Measurements from ENCODE around the gene ADAMTS4.

The ADAMTS4 gene

DNA sequence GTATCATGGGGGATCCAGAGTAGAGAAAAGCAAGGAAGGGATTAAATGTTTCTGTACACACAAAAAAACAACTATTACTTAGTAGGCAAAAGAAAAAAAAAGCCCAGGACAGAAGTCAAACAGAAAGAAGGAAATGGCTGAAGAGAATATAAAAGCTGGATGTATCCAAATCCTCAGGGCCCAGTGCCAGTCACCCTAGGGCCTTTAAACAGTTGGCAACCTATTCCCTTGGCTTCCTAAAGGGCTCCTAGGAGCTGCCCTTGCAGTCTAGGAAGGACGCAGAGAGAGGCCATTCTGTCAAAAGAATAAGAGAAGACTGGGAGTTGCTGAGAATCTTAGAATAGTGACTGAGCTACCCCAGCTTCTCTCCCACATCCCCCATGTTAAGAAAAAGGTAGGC is 26.5 kb downstream of the ADAMTS4 start:
- DNase-seq = no peak

- no peak for DNase-seq
Measured at GRCh38 chr1:161171696-161172095, 27.2 kb downstream of the ADAMTS4 start.

DNA sequence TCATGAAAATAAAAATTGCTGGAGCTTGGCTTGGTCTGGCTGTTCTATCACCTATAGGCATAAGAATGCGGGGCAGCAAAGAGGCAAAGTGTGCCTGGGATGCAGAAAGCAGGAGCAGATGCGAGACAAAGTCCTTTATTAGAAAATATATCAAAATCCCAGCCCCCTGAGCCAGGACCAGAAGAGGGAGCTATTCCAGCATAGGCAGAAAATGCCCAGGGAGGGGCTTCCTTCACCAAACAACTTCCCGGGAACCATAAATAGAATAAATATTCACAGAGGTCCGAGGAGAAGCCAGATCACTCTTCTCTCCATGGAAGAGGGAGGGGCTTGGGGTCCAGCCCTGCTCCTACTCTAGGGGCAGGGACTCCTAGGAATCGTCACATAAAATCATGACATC is 27.7 kb downstream of the ADAMTS4 start:
- DNase-seq = no peak

DNA sequence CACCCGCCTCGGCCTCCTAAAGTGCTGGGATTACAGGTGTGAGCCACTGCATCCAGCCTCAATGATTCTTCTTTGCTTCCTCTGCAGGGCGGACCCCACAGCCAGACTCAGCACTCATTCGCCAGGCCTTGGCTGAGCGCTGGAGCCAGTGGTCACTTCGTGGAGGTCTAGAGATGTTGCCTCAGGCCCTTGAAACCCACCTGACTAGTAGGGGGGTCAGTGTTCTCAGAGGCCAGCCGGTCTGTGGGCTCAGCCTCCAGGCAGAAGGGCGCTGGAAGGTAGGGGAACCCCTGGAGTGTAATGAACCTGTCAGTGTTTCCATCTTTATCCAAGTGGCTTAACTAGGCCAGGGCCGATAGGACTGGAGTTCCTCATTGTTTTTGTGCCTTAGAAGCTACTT is 29.9 kb downstream of the ADAMTS4 start:
- no peak for DNase-seq

- no peak for DNase-seq
Measured at GRCh38 chr1:161166669-161167548, 31.9 kb downstream of the ADAMTS4 start.

- peak; percentile 98 for DNase-seq
Measured at GRCh38 chr1:161165742-161166668, 32.8 kb downstream of the ADAMTS4 start, which contains the start of gene PPOX. TSS of gene PPOX (plus strand) at chr1:161166426. CDS start at chr1:161166848, 422 bp downstream.

GRCh38 chr1:161164901-161165610 is 33.8 kb downstream of the ADAMTS4 start:
- DNase-seq = no peak

DNA sequence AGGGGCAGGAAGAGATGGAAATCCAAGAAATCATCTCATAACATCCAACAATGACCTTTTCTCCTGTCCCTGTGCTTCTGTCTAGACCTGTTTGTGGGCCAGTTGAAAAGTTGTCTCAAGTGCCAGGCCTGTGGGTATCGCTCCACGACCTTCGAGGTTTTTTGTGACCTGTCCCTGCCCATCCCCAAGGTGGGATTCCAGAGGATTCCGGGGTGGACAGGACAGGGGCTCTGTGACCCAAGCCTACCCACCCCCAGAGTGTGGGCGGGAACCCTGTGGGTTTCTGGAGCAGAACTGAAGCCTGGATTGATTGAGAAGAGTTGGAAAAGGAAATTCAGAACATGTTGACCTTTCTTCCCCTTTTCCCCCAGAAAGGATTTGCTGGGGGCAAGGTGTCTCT is 35.1 kb downstream of the ADAMTS4 start:
- DNase-seq = no peak

DNA sequence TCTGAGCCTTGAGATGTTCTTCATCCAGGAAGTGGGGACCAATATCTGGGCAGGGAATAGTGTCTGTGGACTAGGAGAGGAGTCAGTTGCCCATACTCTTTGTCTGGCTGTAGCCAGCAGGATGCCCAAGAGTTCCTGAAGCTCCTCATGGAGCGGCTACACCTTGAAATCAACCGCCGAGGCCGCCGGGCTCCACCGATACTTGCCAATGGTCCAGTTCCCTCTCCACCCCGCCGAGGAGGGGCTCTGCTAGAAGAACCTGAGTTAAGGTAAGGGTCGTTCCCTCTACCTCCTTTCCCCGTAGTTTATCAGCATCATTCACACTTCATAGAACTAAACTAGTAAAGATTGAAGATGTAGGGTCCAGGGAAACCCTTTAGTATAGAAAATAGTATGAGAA is 36.0 kb downstream of the ADAMTS4 start:
- DNase-seq = no peak

DNA sequence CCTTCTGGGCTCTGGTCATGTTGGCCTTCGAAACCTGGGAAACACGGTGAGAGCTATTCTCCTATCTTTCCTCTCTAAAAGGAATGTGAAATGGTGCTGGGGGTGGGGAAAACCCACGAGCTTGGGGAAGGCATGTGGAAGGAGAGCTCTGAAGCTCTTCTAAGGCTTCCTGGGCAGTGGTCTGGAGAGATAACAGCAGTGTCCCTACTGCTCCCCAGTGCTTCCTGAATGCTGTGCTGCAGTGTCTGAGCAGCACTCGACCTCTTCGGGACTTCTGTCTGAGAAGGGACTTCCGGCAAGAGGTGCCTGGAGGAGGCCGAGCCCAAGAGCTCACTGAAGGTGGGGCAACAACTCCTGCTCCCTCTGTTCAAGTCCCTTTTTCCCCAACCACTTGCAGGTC is 36.8 kb downstream of the ADAMTS4 start:
- no peak for DNase-seq

DNA sequence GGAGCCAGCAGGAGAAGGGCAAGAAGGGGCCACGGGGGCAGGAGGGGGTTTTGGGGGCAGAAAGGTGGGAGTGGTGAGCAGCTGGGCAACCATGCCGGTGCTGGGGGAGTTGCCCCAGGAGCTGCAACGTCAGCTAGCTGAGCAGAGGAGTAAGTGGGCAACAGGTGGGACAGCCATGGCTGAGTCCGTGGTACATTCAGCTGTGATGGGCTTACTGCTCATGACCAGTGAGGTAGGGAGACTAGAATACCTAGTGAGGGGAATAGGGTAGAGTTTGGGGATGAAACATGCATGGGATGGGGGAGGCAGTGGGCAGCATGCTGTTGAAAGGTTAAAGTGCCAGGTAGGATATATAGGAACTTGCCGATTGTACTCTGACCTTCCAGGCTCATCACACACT is 37.2 kb downstream of the ADAMTS4 start:
- no peak for DNase-seq

GRCh38 chr1:161160671-161161145 is 38.1 kb downstream of the ADAMTS4 start:
- DNase-seq = no peak

GRCh38 chr1:161159913-161160243 is 39.0 kb downstream of the ADAMTS4 start:
- no peak for DNase-seq

GRCh38 chr1:161159087-161159912 is 39.6 kb downstream of the ADAMTS4 start, which contains the start of gene USP21:
TSS of gene USP21 (plus strand) at chr1:161159500. CDS start at chr1:161160641, 1,141 bp downstream.
- DNase-seq = peak; percentile 87

- DNase-seq = no peak
Measured at GRCh38 chr1:161158316-161159010, 40.4 kb downstream of the ADAMTS4 start.

GRCh38 chr1:161157867-161158266 is 41.0 kb downstream of the ADAMTS4 start:
- no peak for DNase-seq

- peak; percentile 89 for DNase-seq
Measured at GRCh38 chr1:161153682-161154337, 45.0 kb downstream of the ADAMTS4 start, which contains the start of gene UFC1. TSS of gene UFC1 (plus strand) at chr1:161153978. CDS start at chr1:161153998, 20 bp downstream.

GRCh38 chr1:161153176-161153575 is 45.7 kb downstream of the ADAMTS4 start:
- no peak for DNase-seq

GRCh38 chr1:161145832-161146231 is 53.0 kb downstream of the ADAMTS4 start:
- no peak for DNase-seq

GRCh38 chr1:161140755-161141400 is 58.0 kb downstream of the ADAMTS4 start:
- no peak for DNase-seq

All from fibroblast of skin of back (primary cell).